Lower leg skin (tissue), 3 donors: ENCODE data around the gene LRRC72.

Source experiments
- POLR2A ChIP-seq, 2 donors: fragments of 450-650 bp; IDR thresholded peaks; one replicate each; pipeline ENCODE4 v1.6.1; 2016 to 2017; ENCODE audit warnings: antibody characterized with exemption in 2 of 2, mild to moderate bottlenecking in 1 of 2, moderate library complexity in 1 of 2
- TF ChIP-seq, protein P1 (sequence below), 3 donors: fragments of 450-650 bp; IDR thresholded peaks; one replicate each; pipeline ENCODE4 v1.5.1; 2016; ENCODE audit warnings: antibody characterized with exemption in 3 of 3, mild to moderate bottlenecking in 3 of 3, moderate library complexity in 2 of 3

- TF ChIP-seq, protein P1, sequence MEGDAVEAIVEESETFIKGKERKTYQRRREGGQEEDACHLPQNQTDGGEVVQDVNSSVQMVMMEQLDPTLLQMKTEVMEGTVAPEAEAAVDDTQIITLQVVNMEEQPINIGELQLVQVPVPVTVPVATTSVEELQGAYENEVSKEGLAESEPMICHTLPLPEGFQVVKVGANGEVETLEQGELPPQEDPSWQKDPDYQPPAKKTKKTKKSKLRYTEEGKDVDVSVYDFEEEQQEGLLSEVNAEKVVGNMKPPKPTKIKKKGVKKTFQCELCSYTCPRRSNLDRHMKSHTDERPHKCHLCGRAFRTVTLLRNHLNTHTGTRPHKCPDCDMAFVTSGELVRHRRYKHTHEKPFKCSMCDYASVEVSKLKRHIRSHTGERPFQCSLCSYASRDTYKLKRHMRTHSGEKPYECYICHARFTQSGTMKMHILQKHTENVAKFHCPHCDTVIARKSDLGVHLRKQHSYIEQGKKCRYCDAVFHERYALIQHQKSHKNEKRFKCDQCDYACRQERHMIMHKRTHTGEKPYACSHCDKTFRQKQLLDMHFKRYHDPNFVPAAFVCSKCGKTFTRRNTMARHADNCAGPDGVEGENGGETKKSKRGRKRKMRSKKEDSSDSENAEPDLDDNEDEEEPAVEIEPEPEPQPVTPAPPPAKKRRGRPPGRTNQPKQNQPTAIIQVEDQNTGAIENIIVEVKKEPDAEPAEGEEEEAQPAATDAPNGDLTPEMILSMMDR (IDR thresholded peaks at IDR 0.05) = no peak
- no peak for TF ChIP-seq POLR2A (IDR thresholded peaks at IDR 0.05)
Measured at GRCh38 chr7:16514271-16514670, 12.4 kb upstream of the LRRC72 start.
